Measurements from ENCODE around the gene NCOA6.

GRCh38 chr20:34791289-34792020, 34.0 kb downstream of the NCOA6 start:
- TF ChIP-seq YY1 (IDR thresholded peaks at IDR 0.05; ENCODE audit: insufficient read depth, insufficient read length) (no peak), ZNF274 (IDR thresholded peaks at IDR 0.05; ENCODE audit: low read depth, low read length) (no peak), SUZ12 (IDR thresholded peaks at IDR 0.05; ENCODE audit: extremely low read depth, insufficient read depth, insufficient read length) (no peak)
